H9 (cell line): ENCODE results near the gene TCIRG1. TPM values are rescaled to one million over a fixed set of nuclear protein-coding genes. Genes with fewer than 3 reads are reported as not detected.

Experiments used
- DNase-seq: peaks from one replicate; pipeline ENCODE4 v3.0.0-alpha.2; 2017
- H2AFZ ChIP-seq: one replicate; pipeline ENCODE4 v1.6.1; 2013; ENCODE audit warnings: mild to moderate bottlenecking, low read length, control low read depth, moderate library complexity
- H2AK5ac ChIP-seq: 2 replicates; pipeline ENCODE4 v1.6.1; 2013; ENCODE audit warnings: low read length, control low read depth, mixed read lengths; ENCODE audit not compliant: insufficient read length
- H2BK120ac ChIP-seq: one replicate; pipeline ENCODE4 v1.6.1; 2013; ENCODE audit warnings: low read depth, mild to moderate bottlenecking, low read length, control low read depth, inconsistent platforms; ENCODE audit not compliant: poor library complexity, severe bottlenecking
- H2BK12ac ChIP-seq: 2 replicates; pipeline ENCODE4 v1.6.1; 2013; ENCODE audit warnings: low read length, control low read depth, mixed read lengths, low read depth; ENCODE audit not compliant: insufficient read length
- H2BK15ac ChIP-seq: 2 replicates; pipeline ENCODE4 v1.6.1; 2013; ENCODE audit warnings: low read depth, low read length, control low read depth
- H2BK20ac ChIP-seq: one replicate; pipeline ENCODE4 v1.6.1; 2013; ENCODE audit warnings: low read depth, mild to moderate bottlenecking, low read length, control low read depth, inconsistent platforms; ENCODE audit not compliant: poor library complexity, severe bottlenecking
- H2BK5ac ChIP-seq: 2 replicates; pipeline ENCODE4 v1.6.1; 2013; ENCODE audit warnings: low read length, control low read depth, mixed read lengths; ENCODE audit not compliant: insufficient read length
- H3K14ac ChIP-seq: 2 replicates; pipeline ENCODE4 v1.6.1; 2013; ENCODE audit warnings: low read length, control low read depth; ENCODE audit not compliant: insufficient read depth
- H3K18ac ChIP-seq: 2 replicates; pipeline ENCODE4 v1.6.1; 2013; ENCODE audit warnings: low read depth, mild to moderate bottlenecking, mixed read lengths, low read length, control low read depth; ENCODE audit not compliant: insufficient read length
- H3K23ac ChIP-seq: 2 replicates; pipeline ENCODE4 v1.6.1; 2013; ENCODE audit warnings: low read length, control low read depth, mixed read lengths, low read depth; ENCODE audit not compliant: insufficient read length
- H3K23me2 ChIP-seq: 2 replicates; pipeline ENCODE4 v1.6.1; 2013; ENCODE audit warnings: low read depth, mild to moderate bottlenecking, mixed read lengths, low read length, control low read depth; ENCODE audit not compliant: insufficient read length, poor library complexity, severe bottlenecking
- H3K27ac ChIP-seq: 2 replicates; pipeline ENCODE4 v1.5.1; 2013; ENCODE audit warnings: low read length, control low read depth, mixed read lengths, low read depth; ENCODE audit not compliant: insufficient read length
- H3K27me3 ChIP-seq: 2 replicates; pipeline ENCODE4 v1.6.1; 2013; ENCODE audit warnings: low read length, control low read depth, inconsistent platforms; ENCODE audit not compliant: insufficient read depth
- H3K4ac ChIP-seq: 2 replicates; pipeline ENCODE4 v1.6.1; 2013; ENCODE audit warnings: low read depth, mild to moderate bottlenecking, control low read depth, inconsistent platforms, low read length, moderate library complexity
- H3K4me1 ChIP-seq: 2 replicates; pipeline ENCODE4 v1.6.1; 2013; ENCODE audit warnings: low read length, control low read depth, inconsistent platforms; ENCODE audit not compliant: insufficient read depth
- H3K4me2 ChIP-seq: 2 replicates; pipeline ENCODE4 v1.6.1; 2013; ENCODE audit warnings: low read length, control low read depth, mixed read lengths; ENCODE audit not compliant: insufficient read length, insufficient read depth
- H3K56ac ChIP-seq: 2 replicates; pipeline ENCODE4 v1.6.1; 2013; ENCODE audit warnings: low read depth, mild to moderate bottlenecking, mixed read lengths, low read length, control low read depth; ENCODE audit not compliant: insufficient read length
- H3K79me1 ChIP-seq: 2 replicates; pipeline ENCODE4 v1.6.1; 2013; ENCODE audit warnings: low read depth, mild to moderate bottlenecking, moderate library complexity, low read length, control low read depth, inconsistent platforms; ENCODE audit not compliant: insufficient read depth, poor library complexity, severe bottlenecking
- H3K79me2 ChIP-seq: 2 replicates; pipeline ENCODE4 v1.6.1; 2013; ENCODE audit warnings: low read length, control low read depth, inconsistent platforms; ENCODE audit not compliant: insufficient read depth
- H3K9ac ChIP-seq: 2 replicates; pipeline ENCODE4 v1.6.1; 2013; ENCODE audit warnings: low read length, control low read depth, mixed read lengths; ENCODE audit not compliant: insufficient read length; ENCODE audit errors: extremely low read depth
- H3K9me3 ChIP-seq: one replicate; pipeline ENCODE4 v1.6.1; 2013; ENCODE audit warnings: low read depth, low read length, inconsistent platforms; ENCODE audit not compliant: control insufficient read depth
- H3T11ph ChIP-seq: one replicate; pipeline ENCODE4 v1.6.1; 2013; ENCODE audit warnings: mild to moderate bottlenecking, low read length, control low read depth, inconsistent platforms
- H4K20me1 ChIP-seq: one replicate; pipeline ENCODE4 v1.6.1; 2013; ENCODE audit not compliant: control insufficient read depth, insufficient read length, insufficient read depth
- H4K5ac ChIP-seq: 2 replicates; pipeline ENCODE4 v1.6.1; 2013; ENCODE audit warnings: low read depth, mild to moderate bottlenecking, mixed read lengths, low read length, control low read depth; ENCODE audit not compliant: insufficient read length
- H4K8ac ChIP-seq: replicated peaks from 2 replicates; pipeline ENCODE4 v1.6.1; 2013; ENCODE audit warnings: low read length, control low read depth, mixed read lengths, low read depth; ENCODE audit not compliant: insufficient read length
- H4K91ac ChIP-seq: 2 replicates; pipeline ENCODE4 v1.6.1; 2013; ENCODE audit warnings: low read depth, mild to moderate bottlenecking, moderate library complexity, mixed read lengths, low read length, control low read depth; ENCODE audit not compliant: insufficient read length
- H3K27ac Mint-ChIP-seq, 3 experiments: 2 replicates in 2 of 3; 3 replicates in 1 of 3; pipeline ENCODE4 v1.8.0; 2020 to 2021; ENCODE audit warnings: mixed read lengths in 3 of 3, mild to moderate bottlenecking in 1 of 3, moderate library complexity in 1 of 3
- H3K27me3 Mint-ChIP-seq: 2 replicates; pipeline ENCODE4 v1.8.0; 2021; ENCODE audit warnings: low read depth, mild to moderate bottlenecking, moderate library complexity, mixed read lengths
- H3K36me3 Mint-ChIP-seq, 3 experiments: 2 replicates in 2 of 3; 3 replicates in 1 of 3; pipeline ENCODE4 v1.8.0; 2020 to 2021; ENCODE audit warnings: low read depth in 3 of 3, mixed read lengths in 3 of 3; ENCODE audit not compliant: insufficient read depth in 1 of 3
- H3K4me1 Mint-ChIP-seq, 2 experiments: 2 replicates each; pipeline ENCODE4 v1.8.0; 2020; ENCODE audit warnings: mixed read lengths in 2 of 2
- H3K4me3 Mint-ChIP-seq, 2 experiments: 2 replicates in 1 of 2; 3 replicates in 1 of 2; pipeline ENCODE4 v1.8.0; 2020 to 2021; ENCODE audit warnings: mild to moderate bottlenecking in 2 of 2, mixed read lengths in 2 of 2, moderate library complexity in 1 of 2
- H3K9me3 Mint-ChIP-seq, 2 experiments: 2 replicates in 1 of 2; 3 replicates in 1 of 2; pipeline ENCODE4 v1.8.0; 2020; ENCODE audit warnings: mild to moderate bottlenecking in 2 of 2, mixed read lengths in 2 of 2, moderate library complexity in 1 of 2
- WGBS: extraction: QIAGEN DNeasy Blood & Tissue Kit; methylation state at CpG from one replicate; pipeline ENCODE4 v1.1.7; 2013; ENCODE audit warnings: missing lambda C conversion rate, low lambda C conversion rate, mixed read lengths; ENCODE audit not compliant: insufficient read length; ENCODE audit errors: extremely low coverage; 5-methylcytosine and 5-hydroxymethylcytosine counted together
- total RNA-seq: library from RNA; stranded (reverse); gene quantifications from 2 replicates; pipeline ENCODE4 v1.2.1, GENCODE V29; 2021
- TF ChIP-seq, protein P1 (sequence below): fragments of 200-600 bp; sonication (generic); conservative IDR thresholded peaks from 3 replicates; pipeline ENCODE4 v1.8.0; 2021; ENCODE audit warnings: antibody characterized with exemption, mild to moderate bottlenecking

TCIRG1 gene
- total RNA-seq, 1 experiment from 2014 or later, result 24.4 TPM

DNA sequence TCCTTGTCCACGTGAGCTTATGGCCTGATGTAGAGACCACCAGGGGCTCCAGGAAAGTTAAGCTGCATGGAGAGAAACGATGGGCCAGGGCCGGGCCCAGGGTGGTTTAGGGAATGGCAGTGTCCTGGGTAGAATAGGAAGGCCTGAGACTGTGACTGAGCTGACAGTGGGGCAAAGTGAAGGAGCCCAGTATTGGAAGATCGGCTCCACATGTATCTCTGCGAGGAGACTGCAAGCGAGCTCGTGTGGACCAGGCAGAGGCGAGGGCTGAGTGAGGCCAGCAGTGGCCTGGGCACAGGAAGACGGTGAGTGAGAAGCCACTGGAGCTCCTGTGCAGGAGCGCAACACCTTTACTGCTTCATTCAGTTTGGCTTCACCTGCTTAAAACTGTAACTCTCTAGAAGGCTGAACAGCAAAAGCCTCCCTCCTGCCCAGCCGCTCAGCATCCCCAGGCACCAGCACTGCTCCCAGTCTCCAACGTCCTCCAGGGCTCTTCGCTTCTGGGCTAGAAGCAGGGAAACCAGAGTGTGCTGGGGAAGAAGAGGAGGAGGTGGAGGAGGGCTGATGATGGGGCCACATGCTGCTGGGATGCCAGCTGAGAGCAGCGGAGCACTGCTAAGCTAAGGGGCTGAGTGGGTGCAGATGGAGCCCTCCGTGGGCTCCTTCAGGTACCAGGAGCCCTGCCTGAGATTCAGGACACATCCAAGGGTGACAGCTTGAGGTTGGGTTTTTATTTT is 13.5 kb downstream of the TCIRG1 start:
- no peak overlapping the region for H4K5ac ChIP-seq
- no peak overlapping the region for H3K14ac ChIP-seq
- H2AK5ac ChIP-seq, result no peak overlapping the region
- TF ChIP-seq, protein P1, sequence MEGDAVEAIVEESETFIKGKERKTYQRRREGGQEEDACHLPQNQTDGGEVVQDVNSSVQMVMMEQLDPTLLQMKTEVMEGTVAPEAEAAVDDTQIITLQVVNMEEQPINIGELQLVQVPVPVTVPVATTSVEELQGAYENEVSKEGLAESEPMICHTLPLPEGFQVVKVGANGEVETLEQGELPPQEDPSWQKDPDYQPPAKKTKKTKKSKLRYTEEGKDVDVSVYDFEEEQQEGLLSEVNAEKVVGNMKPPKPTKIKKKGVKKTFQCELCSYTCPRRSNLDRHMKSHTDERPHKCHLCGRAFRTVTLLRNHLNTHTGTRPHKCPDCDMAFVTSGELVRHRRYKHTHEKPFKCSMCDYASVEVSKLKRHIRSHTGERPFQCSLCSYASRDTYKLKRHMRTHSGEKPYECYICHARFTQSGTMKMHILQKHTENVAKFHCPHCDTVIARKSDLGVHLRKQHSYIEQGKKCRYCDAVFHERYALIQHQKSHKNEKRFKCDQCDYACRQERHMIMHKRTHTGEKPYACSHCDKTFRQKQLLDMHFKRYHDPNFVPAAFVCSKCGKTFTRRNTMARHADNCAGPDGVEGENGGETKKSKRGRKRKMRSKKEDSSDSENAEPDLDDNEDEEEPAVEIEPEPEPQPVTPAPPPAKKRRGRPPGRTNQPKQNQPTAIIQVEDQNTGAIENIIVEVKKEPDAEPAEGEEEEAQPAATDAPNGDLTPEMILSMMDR, result no peak
- no peaks in the 10 kb centered on the region for H3K27me3 ChIP-seq
- no peak overlapping the region for H3K4me2 ChIP-seq
- Mint-ChIP-seq H3K27ac (peak overlapping the region in 2 of 3 experiments; percentile 68 to 86; a peak in 5 of 7 replicates), H3K27me3 (no peaks in the 10 kb centered on the region; the same call in 1 of the 2 replicates), H3K4me3 (no peak overlapping the region; a peak in 1 of 5 replicates), H3K36me3 (peaks cover 4 to 30% (median 7%) of the 10 kb centered on the region in 3 experiments), H3K4me1 (peaks cover 6 to 11% of the 10 kb centered on the region in 2 experiments), H3K9me3 (no peaks in the 10 kb centered on the region)
- H3K23ac ChIP-seq, result no peak overlapping the region
- no peak overlapping the region for H4K8ac ChIP-seq
- H3K9me3 ChIP-seq, result no peaks in the 10 kb centered on the region
- H3K56ac ChIP-seq, result no peak overlapping the region
- H3K4me1 ChIP-seq, result no peaks in the 10 kb centered on the region
- H3K4ac ChIP-seq, result no peak overlapping the region
- H3K27ac ChIP-seq, result no peak overlapping the region
- no peak overlapping the region for H2BK5ac ChIP-seq
- no peak overlapping the region for H2AFZ ChIP-seq
- no peaks in the 10 kb centered on the region for H3K79me2 ChIP-seq
- no peaks in the 10 kb centered on the region for H3K79me1 ChIP-seq
- WGBS, result no CpG with 5 or more reads among the region's 15 CpGs
- no peak overlapping the region for H3T11ph ChIP-seq
- no peak overlapping the region for H3K18ac ChIP-seq
- peaks cover 2% of the 10 kb centered on the region for H4K20me1 ChIP-seq
- no peaks in the 10 kb centered on the region for H3K23me2 ChIP-seq
- no peak overlapping the region for H2BK15ac ChIP-seq
- H4K91ac ChIP-seq, result no peak overlapping the region
- H2BK20ac ChIP-seq, result no peak overlapping the region
- H3K9ac ChIP-seq, result no peak overlapping the region
- DNase-seq, result peak; percentile 32
- no peak overlapping the region for H2BK12ac ChIP-seq
- no peak overlapping the region for H2BK120ac ChIP-seq
